Esophagus squamous epithelium (tissue), 5 donors: ENCODE measurements around the gene GRK7. TPM values are rescaled to one million over a fixed set of nuclear protein-coding genes. Genes with fewer than 3 reads are reported as not detected.
"Not testable (repeated sequence)": the region's sequence is repeated elsewhere in the genome, so short reads cannot be mapped to it uniquely, and the experiment has no call there.

Experiments
- DNase-seq: peaks from one replicate; lab custom pipeline; 2025; lab: John Stamatoyannopoulos, UW
- H3K27ac ChIP-seq, 4 donors: fragments of 200-600 bp; sonication (generic); one replicate each; pipeline ENCODE4 v1.5.1; 2016 to 2019; ENCODE audit warnings: mild to moderate bottlenecking in 1 of 4
- H3K27me3 ChIP-seq, 4 donors: fragments of 200-600 bp; sonication (generic); 1 replicate in 3 of 4; 2 replicates in 1 of 4; pipeline versions ENCODE4 v1.5.1 to v1.6.0; 2017 to 2021; ENCODE audit warnings: antibody characterized with exemption in 1 of 4
- H3K36me3 ChIP-seq, 3 donors: fragments of 200-600 bp; sonication (generic); one replicate each; pipeline ENCODE4 v1.5.1; 2016 to 2019
- H3K4me1 ChIP-seq, 3 donors: fragments of 200-600 bp; sonication (generic); one replicate each; pipeline ENCODE4 v1.5.1; 2017 to 2019
- H3K4me3 ChIP-seq, 4 donors: fragments of 200-600 bp; sonication (generic); 1 replicate in 3 of 4; 2 replicates in 1 of 4; pipeline ENCODE4 v1.5.1; 2016 to 2019; ENCODE audit warnings: mild to moderate bottlenecking in 2 of 4, moderate library complexity in 1 of 4
- H3K9me3 ChIP-seq, 3 donors: fragments of 200-600 bp; sonication (generic); one replicate each; pipeline ENCODE4 v1.5.1; 2016 to 2019
- POLR2A ChIP-seq, 4 donors: fragments of 450-650 bp; IDR thresholded peaks; one replicate each; pipeline ENCODE4 v1.6.1; 2017; ENCODE audit warnings: antibody characterized with exemption in 4 of 4, mild to moderate bottlenecking in 4 of 4, moderate library complexity in 3 of 4
- WGBS, 2 donors: methylation state at CpG; one replicate each; pipeline ENCODE4 v1.1.5; 2018; 5-methylcytosine and 5-hydroxymethylcytosine counted together
- intact Hi-C: fragments of 100-400 bp; cut with DNase I; formaldehyde crosslinking; loops from one replicate; pipeline ENCODE4 v1.15.0; 2022
- total RNA-seq, 4 donors: library from RNA; depleted of rRNA; stranded (reverse); fragments of >200 nt; gene quantifications; one replicate each; pipeline ENCODE4 v1.1.0, GENCODE V29; 2016
- TF ChIP-seq, protein P1 (sequence below), 6 experiments: fragments of 450-650 bp in 4 of 6; fragments of 200-600 bp in 2 of 6; sonication (generic) in 2 of 6; IDR thresholded peaks; one replicate each; pipeline ENCODE4 v1.5.1; 2016 to 2019; ENCODE audit warnings: antibody characterized with exemption in 6 of 6, mild to moderate bottlenecking in 4 of 6, moderate library complexity in 4 of 6
- donor health status: DM: yes; HTN: yes; CAD: no.

The GRK7 gene
- total RNA-seq, 4 donors from 2014 or later, result 0.08 TPM; not detected in 3

DNA sequence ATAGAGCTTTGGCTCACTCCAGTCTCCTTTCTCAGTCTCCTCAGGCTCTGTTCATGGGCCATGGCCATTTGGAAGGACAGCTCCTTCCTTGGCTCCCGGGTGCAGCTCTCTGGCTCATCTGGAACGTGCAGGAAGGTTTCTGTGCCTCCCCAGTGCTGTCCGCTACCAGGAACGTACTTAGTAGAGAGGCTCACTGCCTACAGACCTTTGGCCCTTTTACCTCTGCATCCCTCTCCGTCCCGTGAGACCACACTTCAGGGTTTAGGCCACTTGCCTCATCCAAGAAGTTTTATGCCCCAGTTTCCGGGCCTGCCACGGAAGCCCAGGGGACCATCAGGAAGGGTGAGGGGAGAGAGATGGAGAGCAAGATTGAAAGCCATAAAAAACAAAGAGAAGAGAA, 20.9 kb downstream of the GRK7 start:
- TF ChIP-seq, protein P1, sequence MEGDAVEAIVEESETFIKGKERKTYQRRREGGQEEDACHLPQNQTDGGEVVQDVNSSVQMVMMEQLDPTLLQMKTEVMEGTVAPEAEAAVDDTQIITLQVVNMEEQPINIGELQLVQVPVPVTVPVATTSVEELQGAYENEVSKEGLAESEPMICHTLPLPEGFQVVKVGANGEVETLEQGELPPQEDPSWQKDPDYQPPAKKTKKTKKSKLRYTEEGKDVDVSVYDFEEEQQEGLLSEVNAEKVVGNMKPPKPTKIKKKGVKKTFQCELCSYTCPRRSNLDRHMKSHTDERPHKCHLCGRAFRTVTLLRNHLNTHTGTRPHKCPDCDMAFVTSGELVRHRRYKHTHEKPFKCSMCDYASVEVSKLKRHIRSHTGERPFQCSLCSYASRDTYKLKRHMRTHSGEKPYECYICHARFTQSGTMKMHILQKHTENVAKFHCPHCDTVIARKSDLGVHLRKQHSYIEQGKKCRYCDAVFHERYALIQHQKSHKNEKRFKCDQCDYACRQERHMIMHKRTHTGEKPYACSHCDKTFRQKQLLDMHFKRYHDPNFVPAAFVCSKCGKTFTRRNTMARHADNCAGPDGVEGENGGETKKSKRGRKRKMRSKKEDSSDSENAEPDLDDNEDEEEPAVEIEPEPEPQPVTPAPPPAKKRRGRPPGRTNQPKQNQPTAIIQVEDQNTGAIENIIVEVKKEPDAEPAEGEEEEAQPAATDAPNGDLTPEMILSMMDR (IDR thresholded peaks at IDR 0.05), result no peak
- TF ChIP-seq POLR2A (IDR thresholded peaks at IDR 0.05), result no peak
- Histone ChIP-seq H3K9me3 (no peaks in the 10 kb centered on the region), H3K4me1 (no peaks in the 10 kb centered on the region), H3K4me3 (no peak overlapping the region), H3K27me3 (no peaks in the 10 kb centered on the region), H3K27ac (no peak overlapping the region), H3K36me3 (no peaks in the 10 kb centered on the region)
- WGBS, 2 donors, result 91 to 94% methylated on average over 8 of the region's 8 CpGs
- intact Hi-C loops, result no loop called here
- DNase-seq, result no peak

DNA sequence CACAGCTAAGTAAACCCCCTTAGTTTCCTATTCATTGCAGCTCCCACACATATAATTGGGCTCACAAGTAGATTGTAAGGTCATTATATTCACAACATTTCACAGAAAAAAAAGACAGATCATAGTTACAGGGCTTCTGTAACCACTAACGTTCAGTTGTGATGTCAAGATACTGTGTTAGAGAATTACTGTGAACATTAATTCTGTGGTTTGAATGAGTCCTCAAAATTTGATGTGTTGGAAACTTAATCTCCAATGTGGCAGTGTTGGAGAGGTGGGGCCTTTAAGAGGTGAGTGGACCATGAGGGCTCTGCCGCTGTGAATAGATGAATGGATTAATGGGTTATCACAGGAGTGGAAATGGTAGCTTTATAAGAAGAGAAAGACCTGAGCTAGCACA, 21.3 kb downstream of the GRK7 start:
- 86 to 88% methylated on average over 2 of the region's 2 CpGs for WGBS, 2 donors
- intact Hi-C loops, result no loop called here
- DNase-seq, result no peak
- H3K27ac ChIP-seq, result no peak overlapping the region
- H3K9me3 ChIP-seq, result no peaks in the 10 kb centered on the region
- no peaks in the 10 kb centered on the region for H3K4me1 ChIP-seq
- TF ChIP-seq, protein P1 (IDR thresholded peaks at IDR 0.05), result no peak
- no peak for TF ChIP-seq POLR2A (IDR thresholded peaks at IDR 0.05)
- H3K27me3 ChIP-seq, result no peaks in the 10 kb centered on the region
- no peaks in the 10 kb centered on the region for H3K36me3 ChIP-seq
- H3K4me3 ChIP-seq, result no peak overlapping the region

- Histone ChIP-seq H3K4me3 (no peak overlapping the region), H3K9me3 (no peaks in the 10 kb centered on the region), H3K4me1 (no peaks in the 10 kb centered on the region), H3K27me3 (no peaks in the 10 kb centered on the region), H3K36me3 (no peaks in the 10 kb centered on the region), H3K27ac (no peak overlapping the region)
- no peak for TF ChIP-seq POLR2A (IDR thresholded peaks at IDR 0.05)
- TF ChIP-seq, protein P1 (IDR thresholded peaks at IDR 0.05), result no peak
- 62 to 88% methylated on average over 3 of the region's 4 CpGs for WGBS, 2 donors
- intact Hi-C loops, result no loop called here
- no peak for DNase-seq
Measured at GRCh38 chr3:141788149-141788548, 24.9 kb downstream of the GRK7 start.

GRCh38 chr3:141788750-141789149, 25.5 kb downstream of the GRK7 start:
- not testable (repeated sequence) for DNase-seq

GRCh38 chr3:141789281-141789680, 26.1 kb downstream of the GRK7 start:
- Histone ChIP-seq H3K9me3 (no peaks in the 10 kb centered on the region), H3K36me3 (no peaks in the 10 kb centered on the region), H3K27me3 (no peaks in the 10 kb centered on the region), H3K4me3 (no peak overlapping the region), H3K4me1 (peaks cover 0 to 4% (median 0%) of the 10 kb centered on the region in 3 donors), H3K27ac (no peak overlapping the region)
- 96 to 98% methylated on average over 7 of the region's 7 CpGs for WGBS, 2 donors
- no peak for DNase-seq
- intact Hi-C loops, result no loop called here
- no peak for TF ChIP-seq POLR2A (IDR thresholded peaks at IDR 0.05)
- TF ChIP-seq, protein P1 (IDR thresholded peaks at IDR 0.05), result no peak

More at GRCh38 chr3:141788750-141789149, 25.5 kb downstream of the GRK7 start:
- H3K9me3 ChIP-seq, H3K36me3 ChIP-seq, H3K27me3 ChIP-seq, H3K4me1 ChIP-seq, H3K27ac ChIP-seq, H3K4me3 ChIP-seq, intact Hi-C loops: not testable (repeated sequence)
- 87 to 91% methylated on average over 5 of the region's 5 CpGs for WGBS, 2 donors

DNA sequence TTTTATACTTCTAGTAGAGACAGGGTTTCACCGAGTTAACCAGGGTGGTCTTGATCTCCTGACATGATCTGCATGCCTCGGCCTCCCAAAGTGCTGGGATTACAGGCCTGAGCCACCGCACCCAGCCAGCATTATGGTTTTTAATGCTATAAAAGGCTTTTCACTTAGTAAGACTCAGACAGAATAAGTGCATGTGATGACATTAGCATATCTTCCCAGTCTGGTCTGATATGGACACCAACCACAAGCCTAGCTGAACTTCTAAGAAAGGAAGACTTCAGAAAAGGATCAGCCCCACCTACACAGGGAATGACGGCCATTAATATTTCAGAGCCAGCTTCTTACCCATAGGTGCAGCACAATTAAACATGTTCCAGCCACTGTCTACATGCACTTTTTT, 27.0 kb downstream of the GRK7 start:
- no peak for TF ChIP-seq POLR2A (IDR thresholded peaks at IDR 0.05)
- TF ChIP-seq, protein P1 (IDR thresholded peaks at IDR 0.05), result no peak
- WGBS, 2 donors, result 83 to 87% methylated on average over 4 of the region's 4 CpGs
- no peak overlapping the region for H3K27ac ChIP-seq
- no peaks in the 10 kb centered on the region for H3K9me3 ChIP-seq
- no peak for DNase-seq
- H3K4me3 ChIP-seq, result no peak overlapping the region
- H3K4me1 ChIP-seq, result peaks cover 0 to 12% (median 1%) of the 10 kb centered on the region in 3 donors
- H3K36me3 ChIP-seq, result no peaks in the 10 kb centered on the region
- intact Hi-C loops, result no loop called here
- H3K27me3 ChIP-seq, result no peaks in the 10 kb centered on the region
